ENCODE measurements around the gene UBE3B.

The UBE3B gene

GRCh38 chr12:109464642-109465351 is 12.6 kb upstream of the UBE3B start:
- ATAC-seq: no peak
- TF ChIP-seq SNAI2 (CRISPR knock-in tag; IDR thresholded peaks at IDR 0.05) (no peak), BACH2 (CRISPR knock-in tag; IDR thresholded peaks at IDR 0.05; ENCODE audit: borderline replicate concordance) (no peak), OSR1 (CRISPR knock-in tag; IDR thresholded peaks at IDR 0.05) (no peak), TSHZ2 (CRISPR knock-in tag; IDR thresholded peaks at IDR 0.05) (no peak), RARB (CRISPR knock-in tag; IDR thresholded peaks at IDR 0.05) (no peak), ISL1 (CRISPR knock-in tag; IDR thresholded peaks at IDR 0.05) (peak; percentile 22; the same call in 1 of the 2 replicates), ZFP3 (CRISPR knock-in tag; IDR thresholded peaks at IDR 0.05) (no peak)

GRCh38 chr12:109466305-109466704 is 11.1 kb upstream of the UBE3B start:
- no peak for ATAC-seq
- no peak for TF ChIP-seq ARNTL (CRISPR knock-in tag; IDR thresholded peaks at IDR 0.05; ENCODE audit: borderline replicate concordance, low read depth)
- no peak for TF ChIP-seq ZNF565 (CRISPR knock-in tag; conservative IDR thresholded peaks at IDR 0.05; ENCODE audit: low read depth)
- no peak for TF ChIP-seq ZNF8 (CRISPR knock-in tag; IDR thresholded peaks at IDR 0.05)
- TF ChIP-seq ESRRG (CRISPR knock-in tag; IDR thresholded peaks at IDR 0.05): no peak

GRCh38 chr12:109466821-109467220 is 10.6 kb upstream of the UBE3B start:
- TF ChIP-seq ARNTL (CRISPR knock-in tag; IDR thresholded peaks at IDR 0.05; ENCODE audit: borderline replicate concordance, low read depth) (no peak), RARB (CRISPR knock-in tag; IDR thresholded peaks at IDR 0.05) (no peak), ZFP30 (CRISPR knock-in tag; IDR thresholded peaks at IDR 0.05) (no peak), SNAI2 (CRISPR knock-in tag; IDR thresholded peaks at IDR 0.05) (no peak), TOX (CRISPR knock-in tag; IDR thresholded peaks at IDR 0.05; ENCODE audit: borderline replicate concordance) (no peak), GLIS3 (CRISPR knock-in tag; IDR thresholded peaks at IDR 0.05) (no peak), ZNF8 (CRISPR knock-in tag; IDR thresholded peaks at IDR 0.05) (no peak), CSRNP3 (CRISPR knock-in tag; IDR thresholded peaks at IDR 0.05) (no peak), POU6F1 (CRISPR knock-in tag; IDR thresholded peaks at IDR 0.05; ENCODE audit: borderline replicate concordance, low read depth) (no peak), ISL1 (CRISPR knock-in tag; IDR thresholded peaks at IDR 0.05) (no peak), CSDC2 (CRISPR knock-in tag; IDR thresholded peaks at IDR 0.05) (no peak), TCF4 (CRISPR knock-in tag; IDR thresholded peaks at IDR 0.05; ENCODE audit: borderline replicate concordance) (no peak), OSR1 (CRISPR knock-in tag; IDR thresholded peaks at IDR 0.05) (no peak), ZC3H10 (CRISPR knock-in tag; IDR thresholded peaks at IDR 0.05) (no peak), ZNF565 (CRISPR knock-in tag; conservative IDR thresholded peaks at IDR 0.05; ENCODE audit: low read depth) (no peak), CREB5 (CRISPR knock-in tag; IDR thresholded peaks at IDR 0.05; ENCODE audit: low read depth) (no peak)
- no peak for ATAC-seq

GRCh38 chr12:109467978-109468676 is 9.3 kb upstream of the UBE3B start:
- ATAC-seq: no peak
- no peak for TF ChIP-seq TOX (CRISPR knock-in tag; IDR thresholded peaks at IDR 0.05; ENCODE audit: borderline replicate concordance)
- TF ChIP-seq BACH2 (CRISPR knock-in tag; IDR thresholded peaks at IDR 0.05; ENCODE audit: borderline replicate concordance): no peak
- no peak for TF ChIP-seq ESRRG (CRISPR knock-in tag; IDR thresholded peaks at IDR 0.05)
- TF ChIP-seq ZNF70 (CRISPR knock-in tag; IDR thresholded peaks at IDR 0.05): no peak
- no peak for TF ChIP-seq PPARA (CRISPR knock-in tag; IDR thresholded peaks at IDR 0.05; ENCODE audit: borderline replicate concordance)
- TF ChIP-seq ZFP30 (CRISPR knock-in tag; IDR thresholded peaks at IDR 0.05): no peak
- TF ChIP-seq ZNF565 (CRISPR knock-in tag; conservative IDR thresholded peaks at IDR 0.05; ENCODE audit: low read depth): no peak
- TF ChIP-seq POU6F1 (CRISPR knock-in tag; IDR thresholded peaks at IDR 0.05; ENCODE audit: borderline replicate concordance, low read depth): no peak
- TF ChIP-seq GLIS3 (CRISPR knock-in tag; IDR thresholded peaks at IDR 0.05): no peak
- TF ChIP-seq TCF4 (CRISPR knock-in tag; IDR thresholded peaks at IDR 0.05; ENCODE audit: borderline replicate concordance): no peak
- TF ChIP-seq ARNTL (CRISPR knock-in tag; IDR thresholded peaks at IDR 0.05; ENCODE audit: borderline replicate concordance, low read depth): no peak
- no peak for TF ChIP-seq RARB (CRISPR knock-in tag; IDR thresholded peaks at IDR 0.05)
- no peak for TF ChIP-seq PATZ1 (CRISPR knock-in tag; IDR thresholded peaks at IDR 0.05; ENCODE audit: borderline replicate concordance)
- no peak for TF ChIP-seq ZC3H10 (CRISPR knock-in tag; IDR thresholded peaks at IDR 0.05)

Data from SK-N-SH treated with all-trans-retinoic acid at 6 μM for 48 hours (cell line).